ENCODE measurements around the gene BMERB1. TPM values are rescaled to one million over a fixed set of nuclear protein-coding genes. Genes with fewer than 3 reads are reported as not detected.
"Not testable (repeated sequence)": the region's sequence is repeated elsewhere in the genome, so short reads cannot be mapped to it uniquely, and the experiment has no call there.

BMERB1 gene
- total RNA-seq, 1 donor from 2014 or later, result 75.3 TPM

DNA sequence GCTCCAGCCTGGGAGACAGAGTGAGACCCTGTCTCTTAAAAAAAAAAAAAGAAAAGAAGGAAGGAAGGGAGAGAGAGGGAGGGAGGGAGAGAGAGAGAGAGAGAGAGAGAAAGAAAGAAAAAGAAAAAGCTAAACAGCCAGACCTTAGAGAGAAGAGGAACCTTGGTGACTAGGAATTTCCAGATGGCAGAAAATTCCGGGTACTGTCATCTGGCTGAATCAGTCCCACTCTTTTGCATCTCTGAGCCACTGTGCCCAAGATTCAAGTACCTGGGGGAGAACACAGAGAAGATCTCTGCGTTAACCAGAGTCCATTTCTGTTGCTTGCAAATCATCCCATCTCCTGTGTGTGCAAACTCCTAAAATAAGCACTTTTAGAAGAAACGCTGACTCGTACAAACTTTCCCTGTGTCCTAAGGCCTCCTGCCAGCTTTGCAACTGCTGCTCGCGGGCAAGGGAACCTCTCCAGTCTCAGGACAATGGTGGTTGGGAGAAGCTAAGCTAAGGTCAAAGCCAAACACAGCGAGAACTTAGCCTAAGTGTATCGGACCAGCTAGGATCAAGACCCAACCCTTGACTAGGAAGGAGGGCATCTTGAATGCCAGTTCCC is 18.0 kb downstream of the BMERB1 start:
- H3K4me3 ChIP-seq, result no peak overlapping the region
- no peaks in the 10 kb centered on the region for H3K27me3 ChIP-seq (ENCODE audit: low read depth)
- intact Hi-C loops (cut with micrococcal nuclease), result no loop called here
- H3K36me3 ChIP-seq, result no peaks in the 10 kb centered on the region
- no peak overlapping the region for H3K27ac ChIP-seq (replicated peaks)
- no peaks in the 10 kb centered on the region for H3K4me1 ChIP-seq
- TF ChIP-seq CTCF (IDR thresholded peaks at IDR 0.05; ENCODE audit: borderline replicate concordance), result no peak
- no peaks in the 10 kb centered on the region for H3K9me3 ChIP-seq (replicated peaks)
- DNase-seq, result no peak

GRCh38 chr16:15453296-15453695 is 18.9 kb downstream of the BMERB1 start:
- intact Hi-C loops (cut with micrococcal nuclease); H3K9me3 ChIP-seq (replicated peaks); H3K27me3 ChIP-seq (ENCODE audit: low read depth); H3K36me3 ChIP-seq; H3K4me1 ChIP-seq; DNase-seq; H3K4me3 ChIP-seq; H3K27ac ChIP-seq (replicated peaks): not testable (repeated sequence)

GRCh38 chr16:15454933-15455332 is 20.5 kb downstream of the BMERB1 start:
- intact Hi-C loops (cut with micrococcal nuclease); H3K27ac ChIP-seq (replicated peaks): not testable (repeated sequence)

DNA sequence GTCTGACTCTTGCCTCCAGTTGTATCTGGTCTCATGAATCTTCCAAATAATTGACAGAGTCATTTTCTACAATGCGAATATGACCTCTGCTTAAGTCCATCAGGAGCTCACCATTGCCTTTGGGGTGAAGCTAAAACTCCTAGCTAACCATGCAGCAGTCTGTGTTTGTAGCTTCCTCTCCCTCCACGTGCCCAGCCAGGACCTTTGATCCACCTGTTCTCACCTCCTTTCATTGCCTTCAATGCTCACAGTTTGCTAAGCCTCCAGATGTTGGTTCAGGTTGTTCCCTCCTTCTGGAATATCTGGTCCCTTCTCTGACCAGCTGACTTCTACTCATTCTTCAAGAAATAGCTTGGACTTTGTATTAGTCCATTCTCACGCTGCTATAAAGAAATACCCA is 23.0 kb downstream of the BMERB1 start:
- H3K4me3 ChIP-seq, result no peak overlapping the region
- no peaks in the 10 kb centered on the region for H3K4me1 ChIP-seq
- H3K9me3 ChIP-seq (replicated peaks), result no peaks in the 10 kb centered on the region
- intact Hi-C loops (cut with micrococcal nuclease), result no loop called here
- no peaks in the 10 kb centered on the region for H3K36me3 ChIP-seq
- no peak for TF ChIP-seq CTCF (IDR thresholded peaks at IDR 0.05; ENCODE audit: borderline replicate concordance)
- no peaks in the 10 kb centered on the region for H3K27me3 ChIP-seq (ENCODE audit: low read depth)
- no peak for DNase-seq
- no peak overlapping the region for H3K27ac ChIP-seq (replicated peaks)

More at GRCh38 chr16:15454933-15455332, 20.5 kb downstream of the BMERB1 start:
- not testable (repeated sequence) for H3K36me3 ChIP-seq; H3K27me3 ChIP-seq (ENCODE audit: low read depth); DNase-seq; H3K4me1 ChIP-seq; H3K4me3 ChIP-seq; H3K9me3 ChIP-seq (replicated peaks)

- H3K9me3 ChIP-seq (replicated peaks), result no peaks in the 10 kb centered on the region
- no peaks in the 10 kb centered on the region for H3K27me3 ChIP-seq (ENCODE audit: low read depth)
- TF ChIP-seq CTCF (IDR thresholded peaks at IDR 0.05; ENCODE audit: borderline replicate concordance), result no peak
- H3K4me1 ChIP-seq, result no peaks in the 10 kb centered on the region
- no peak for DNase-seq
- intact Hi-C loops (cut with micrococcal nuclease), result no loop called here
- no peaks in the 10 kb centered on the region for H3K36me3 ChIP-seq
- no peak overlapping the region for H3K4me3 ChIP-seq
- H3K27ac ChIP-seq (replicated peaks), result no peak overlapping the region
These were observed 23.6 kb downstream of the BMERB1 start for GRCh38 chr16:15457958-15458357.

DNA sequence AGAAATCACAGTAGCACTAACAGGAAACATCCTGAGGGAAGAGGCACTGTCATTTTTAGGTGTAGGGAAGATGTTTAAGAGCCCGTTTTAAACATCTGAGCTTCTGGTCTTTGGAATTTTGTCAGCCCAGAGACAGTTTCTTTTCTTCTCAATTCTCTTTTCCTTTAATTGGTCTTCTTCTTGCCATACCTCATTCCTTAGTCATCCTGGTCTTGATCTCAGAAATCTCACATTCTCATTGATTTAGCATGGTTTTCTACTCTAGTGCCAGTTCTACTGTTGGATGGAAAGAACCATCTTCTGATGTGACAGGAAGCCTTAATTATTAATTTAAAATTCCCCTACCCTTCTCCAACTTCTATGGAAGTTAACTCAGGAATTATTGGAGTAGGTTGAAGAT is 25.4 kb downstream of the BMERB1 start:
- DNase-seq, result no peak
- Histone ChIP-seq H3K27ac (replicated peaks) (no peak overlapping the region), H3K4me1 (no peaks in the 10 kb centered on the region), H3K27me3 (ENCODE audit: low read depth) (no peaks in the 10 kb centered on the region), H3K9me3 (replicated peaks) (no peaks in the 10 kb centered on the region), H3K36me3 (no peaks in the 10 kb centered on the region), H3K4me3 (no peak overlapping the region)
- intact Hi-C loops (cut with micrococcal nuclease), result no loop called here
- no peak for TF ChIP-seq CTCF (IDR thresholded peaks at IDR 0.05; ENCODE audit: borderline replicate concordance)
